RWPE2 (cell line): ENCODE data around the gene BEGAIN.

Source experiments
- ATAC-seq: fragments of 200-7000 bp; cut with Tn5 transposase; 3 replicates; pipeline ENCODE4 v1.9.1; 2021; ENCODE audit warnings: low read depth
- DNase-seq: peaks from one replicate; pipeline ENCODE4 v3.0.0-alpha.2; 2020; ENCODE audit warnings: low spot score
- H3K27ac ChIP-seq: fragments of 450-650 bp; 2 replicates; pipeline ENCODE4 v1.5.1; 2017; ENCODE audit warnings: mild to moderate bottlenecking; ENCODE audit not compliant: poor library complexity, severe bottlenecking
- H3K27me3 ChIP-seq: fragments of 250-450 bp; sonication (Bioruptor Pico); 2 replicates; pipeline ENCODE4 v1.5.1; 2021; ENCODE audit warnings: mild to moderate bottlenecking, moderate library complexity; ENCODE audit not compliant: insufficient read depth, poor library complexity, severe bottlenecking
- H3K36me3 ChIP-seq: fragments of 250-450 bp; sonication (Bioruptor Pico); 2 replicates; pipeline ENCODE4 v1.5.1; 2020; ENCODE audit warnings: low read depth, mild to moderate bottlenecking, moderate library complexity
- H3K4me1 ChIP-seq: fragments of 250-450 bp; sonication (Bioruptor Pico); 2 replicates; pipeline ENCODE4 v1.5.1; 2021; ENCODE audit warnings: mild to moderate bottlenecking, moderate library complexity; ENCODE audit not compliant: insufficient read depth, poor library complexity, severe bottlenecking
- H3K4me3 ChIP-seq: fragments of 250-450 bp; sonication (Bioruptor Pico); 2 replicates; pipeline ENCODE4 v1.5.1; 2021; ENCODE audit warnings: mild to moderate bottlenecking, moderate library complexity; ENCODE audit not compliant: severe bottlenecking
- H3K9me3 ChIP-seq: fragments of 250-450 bp; sonication (Bioruptor Pico); 2 replicates; pipeline ENCODE4 v1.5.1; 2021; ENCODE audit warnings: mild to moderate bottlenecking, moderate library complexity; ENCODE audit not compliant: severe bottlenecking
- TF ChIP-seq, protein P1 (sequence below): fragments of 450-650 bp; IDR thresholded peaks from one replicate; pipeline ENCODE4 v1.5.1; 2017; ENCODE audit warnings: mild to moderate bottlenecking, moderate library complexity; ENCODE audit not compliant: poor library complexity, severe bottlenecking

BEGAIN gene

DNA sequence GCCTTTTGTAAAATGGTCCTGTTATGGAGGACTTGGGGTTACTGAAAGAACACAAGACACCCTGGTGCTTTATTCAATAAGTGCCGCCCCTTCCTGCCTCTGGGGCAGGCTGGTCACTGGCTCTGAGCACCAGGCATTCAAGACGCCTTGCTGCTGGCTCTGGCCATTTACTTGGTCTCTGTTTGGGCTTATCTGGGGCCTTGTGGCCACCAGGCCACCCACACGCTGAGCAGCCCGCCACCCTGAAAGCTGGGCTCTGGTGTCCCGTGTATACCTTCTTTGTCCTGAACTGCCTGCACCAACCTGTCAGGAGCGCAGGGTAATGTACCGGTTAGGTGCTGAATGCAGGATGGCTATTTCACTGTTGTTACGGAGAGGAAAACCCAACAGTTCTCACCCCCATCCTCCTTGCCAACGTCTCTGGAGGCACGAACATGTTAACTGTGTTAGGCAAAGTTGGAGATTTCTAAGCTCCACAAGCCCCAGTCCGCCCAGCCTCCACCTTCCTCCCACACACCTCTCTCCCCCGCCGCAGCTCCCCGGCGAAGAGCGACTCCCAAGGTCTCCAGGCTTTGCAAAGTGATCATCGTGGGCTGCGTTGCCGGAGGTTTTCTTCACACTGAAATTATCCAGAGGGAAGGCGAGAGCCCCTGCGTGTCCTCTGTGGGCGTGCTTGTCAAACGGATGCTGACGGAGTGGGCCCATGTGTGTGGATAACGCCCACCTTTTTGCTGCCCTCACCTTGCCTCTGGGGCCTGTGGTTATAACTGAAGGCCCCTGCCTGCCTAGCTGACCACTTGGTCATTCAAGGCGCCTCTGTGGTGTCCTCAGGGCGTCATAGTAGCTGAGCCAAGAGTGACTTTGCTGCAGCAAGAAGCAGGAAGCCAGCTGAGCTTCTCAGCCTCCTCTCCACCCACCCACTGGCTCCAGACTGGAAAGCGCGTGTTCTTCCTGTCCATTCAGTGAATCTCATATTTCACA lies 18.8 kb upstream of the BEGAIN start:
- Histone ChIP-seq H3K4me1 (no peaks in the 10 kb centered on the region), H3K27me3 (no peaks in the 10 kb centered on the region), H3K27ac (no peak overlapping the region), H3K9me3 (no peaks in the 10 kb centered on the region), H3K36me3 (no peaks in the 10 kb centered on the region), H3K4me3 (no peak overlapping the region)
- no peak for ATAC-seq
- TF ChIP-seq, protein P1, sequence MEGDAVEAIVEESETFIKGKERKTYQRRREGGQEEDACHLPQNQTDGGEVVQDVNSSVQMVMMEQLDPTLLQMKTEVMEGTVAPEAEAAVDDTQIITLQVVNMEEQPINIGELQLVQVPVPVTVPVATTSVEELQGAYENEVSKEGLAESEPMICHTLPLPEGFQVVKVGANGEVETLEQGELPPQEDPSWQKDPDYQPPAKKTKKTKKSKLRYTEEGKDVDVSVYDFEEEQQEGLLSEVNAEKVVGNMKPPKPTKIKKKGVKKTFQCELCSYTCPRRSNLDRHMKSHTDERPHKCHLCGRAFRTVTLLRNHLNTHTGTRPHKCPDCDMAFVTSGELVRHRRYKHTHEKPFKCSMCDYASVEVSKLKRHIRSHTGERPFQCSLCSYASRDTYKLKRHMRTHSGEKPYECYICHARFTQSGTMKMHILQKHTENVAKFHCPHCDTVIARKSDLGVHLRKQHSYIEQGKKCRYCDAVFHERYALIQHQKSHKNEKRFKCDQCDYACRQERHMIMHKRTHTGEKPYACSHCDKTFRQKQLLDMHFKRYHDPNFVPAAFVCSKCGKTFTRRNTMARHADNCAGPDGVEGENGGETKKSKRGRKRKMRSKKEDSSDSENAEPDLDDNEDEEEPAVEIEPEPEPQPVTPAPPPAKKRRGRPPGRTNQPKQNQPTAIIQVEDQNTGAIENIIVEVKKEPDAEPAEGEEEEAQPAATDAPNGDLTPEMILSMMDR, result no peak
- DNase-seq, result peak; percentile 51

DNA sequence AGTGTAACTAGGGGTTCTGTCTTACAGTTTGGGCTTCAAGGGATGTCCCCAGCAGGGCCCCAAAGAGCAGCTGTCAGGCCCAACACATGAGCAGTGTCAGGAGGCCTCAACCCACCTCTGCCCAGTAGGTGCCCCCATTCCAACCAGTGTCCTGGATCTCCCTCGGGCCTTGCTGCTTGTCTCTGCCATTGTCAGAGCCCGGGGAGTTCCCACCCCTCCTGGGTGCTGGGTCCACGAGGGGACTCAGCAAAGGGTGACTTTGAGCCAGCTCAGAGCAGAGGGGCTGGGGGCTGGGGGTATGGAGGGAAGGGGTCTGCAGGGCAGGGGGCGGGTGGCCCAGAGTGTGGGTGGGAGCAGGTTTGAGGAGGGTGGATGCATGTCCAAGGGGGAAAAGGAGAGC lies 18.0 kb upstream of the BEGAIN start:
- Histone ChIP-seq H3K36me3 (no peaks in the 10 kb centered on the region), H3K4me1 (no peaks in the 10 kb centered on the region), H3K4me3 (no peak overlapping the region), H3K27ac (no peak overlapping the region), H3K9me3 (no peaks in the 10 kb centered on the region), H3K27me3 (peaks cover under 1% of the 10 kb centered on the region)
- peak; percentile 54 for DNase-seq
- ATAC-seq, result no peak
- TF ChIP-seq, protein P1, result no peak

DNA sequence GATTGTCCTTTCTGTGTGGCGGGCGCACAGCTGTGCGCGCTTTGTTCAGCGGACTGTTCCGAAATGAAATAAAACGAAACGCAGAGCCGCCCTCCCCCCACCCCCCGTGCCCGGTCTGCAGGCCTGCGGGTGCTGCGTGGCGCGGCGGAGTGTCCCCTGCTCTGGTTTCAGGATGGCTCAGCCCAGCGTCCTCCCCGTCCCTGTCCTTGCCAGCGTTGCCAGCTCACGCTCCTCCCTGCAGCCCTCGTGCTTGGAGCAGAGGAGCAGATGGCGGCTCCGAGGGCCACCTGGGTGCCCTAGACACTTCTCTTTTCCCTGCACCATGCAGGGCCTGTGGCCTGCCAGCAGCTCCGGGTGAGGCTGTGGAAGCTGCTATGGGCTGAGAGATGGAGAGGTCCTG lies 17.5 kb upstream of the BEGAIN start:
- H3K9me3 ChIP-seq, result no peaks in the 10 kb centered on the region
- ATAC-seq, result no peak
- no peak overlapping the region for H3K4me3 ChIP-seq
- DNase-seq, result peak; percentile 67
- H3K27ac ChIP-seq, result no peak overlapping the region
- peaks cover 6% of the 10 kb centered on the region for H3K27me3 ChIP-seq
- no peaks in the 10 kb centered on the region for H3K36me3 ChIP-seq
- TF ChIP-seq, protein P1, result no peak
- no peaks in the 10 kb centered on the region for H3K4me1 ChIP-seq

DNA sequence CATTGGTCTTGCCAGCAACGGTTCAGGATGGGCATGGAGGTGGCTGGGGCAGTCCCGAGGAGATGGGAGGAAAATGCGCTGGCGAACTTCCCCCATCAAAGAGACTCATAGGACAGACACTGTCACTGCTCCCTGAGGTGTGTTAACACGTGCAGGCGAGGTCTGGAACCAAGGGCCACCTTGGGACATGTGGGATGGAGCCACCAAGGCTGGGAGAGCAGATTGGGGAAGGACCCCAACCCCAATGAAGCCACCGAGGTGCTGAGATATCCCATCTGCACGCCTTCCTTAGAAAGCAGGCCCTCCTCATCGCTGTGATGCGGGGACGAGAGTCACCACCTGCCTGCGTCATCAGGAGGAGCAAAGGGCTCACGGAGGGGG lies 16.9 kb upstream of the BEGAIN start:
- no peaks in the 10 kb centered on the region for H3K4me1 ChIP-seq
- no peak overlapping the region for H3K4me3 ChIP-seq
- no peak overlapping the region for H3K27ac ChIP-seq
- peak; percentile 48 for DNase-seq
- H3K36me3 ChIP-seq, result no peaks in the 10 kb centered on the region
- TF ChIP-seq, protein P1, result no peak
- H3K9me3 ChIP-seq, result no peaks in the 10 kb centered on the region
- no peak for ATAC-seq
- peaks cover 10% of the 10 kb centered on the region for H3K27me3 ChIP-seq
